K562 (cell line): Measurements from ENCODE around the gene GCN1. TPM values are rescaled to one million over a fixed set of nuclear protein-coding genes. Genes with fewer than 3 reads are reported as not detected.

Experiments used
- ATAC-seq: fragments of 200-7000 bp; cut with Tn5 transposase; 3 replicates; pipeline ENCODE4 v1.9.1; 2020; ENCODE audit warnings: moderate library complexity
- BruUV-seq: library from RNA; stranded (reverse); fragments of 400-500 nt; replicated peaks from 2 replicates; lab custom pipeline; 2021; lab: Mats Ljungman, UMichigan
- CTCF ChIA-PET: fragments of 300-600 bp; formaldehyde crosslinking; extraction: SDS; loops from one replicate; lab custom pipeline; 2021; ENCODE audit warnings: low intra/inter-chr PET ratio; lab: Yijun Ruan, JAX
- POLR2A ChIA-PET: fragments of 300-600, 350-650 bp; sonication (Branson Sonifier 250); formaldehyde crosslinking; extraction: SDS; loops from one replicate; lab custom pipeline; 2021; ENCODE audit warnings: antibody characterized with exemption, inconsistent platforms; lab: Yijun Ruan, JAX
- DNase-seq, 4 experiments: peaks; one replicate each; pipeline versions ENCODE4 v3.0.0 to v3.0.0-alpha.2; 2011 to 2018; ENCODE audit warnings: low spot score in 3 of 4, mixed read lengths in 3 of 4; ENCODE audit errors: extremely low read depth in 1 of 4
- FAIRE-seq: peaks from 2 replicates; lab custom pipeline; 2011; peaks lifted over from hg19 to GRCh38; lab: Jason Lieb, UNC
- H2AFZ ChIP-seq: 2 replicates; pipeline ENCODE4 v1.6.0; 2011; ENCODE audit warnings: low read depth, low read length, control low read depth, inconsistent platforms
- H3K27ac ChIP-seq: fragments of 200-600 bp; 3 replicates; pipeline ENCODE4 v1.8.0; 2011; ENCODE audit warnings: low read depth, mild to moderate bottlenecking, control low read depth, inconsistent platforms, low read length, moderate library complexity, mixed read lengths; ENCODE audit errors: extremely low read depth
- H3K27me3 ChIP-seq, 2 experiments: fragments of 300-600 bp in 1 of 2; 2 replicates in 1 of 2; 3 replicates in 1 of 2; pipeline versions ENCODE4 v1.6.0 to v1.8.0; 2011; ENCODE audit warnings: inconsistent platforms in 2 of 2, low read length in 2 of 2, mild to moderate bottlenecking in 1 of 2, mixed read lengths in 1 of 2, moderate library complexity in 1 of 2; ENCODE audit not compliant: control insufficient read depth in 2 of 2, insufficient read depth in 2 of 2
- H3K36me3 ChIP-seq: fragments of 300-600 bp; 3 replicates; pipeline ENCODE4 v1.8.0; 2011; ENCODE audit warnings: mild to moderate bottlenecking, low read length, inconsistent platforms; ENCODE audit not compliant: control insufficient read depth, insufficient read depth
- H3K4me1 ChIP-seq, 2 experiments: fragments of 200-600 bp in 1 of 2; replicated peaks in 1 of 2; 2 replicates in 1 of 2; 3 replicates in 1 of 2; pipeline versions ENCODE4 v1.5.1 to v1.8.0; 2011; ENCODE audit warnings: inconsistent platforms in 2 of 2, low read length in 2 of 2, mild to moderate bottlenecking in 1 of 2, mixed read lengths in 1 of 2, moderate library complexity in 1 of 2; ENCODE audit not compliant: control insufficient read depth in 2 of 2, insufficient read depth in 2 of 2
- H3K4me2 ChIP-seq: 2 replicates; pipeline ENCODE4 v1.6.1; 2011; ENCODE audit warnings: low read length, control low read depth, inconsistent platforms, mixed read lengths; ENCODE audit not compliant: insufficient read depth
- H3K4me3 ChIP-seq: fragments of 200-600 bp; sonication (generic), shearing (Covaris generic); 2 replicates; pipeline ENCODE4 v1.5.1; 2016; ENCODE audit warnings: control low read depth, inconsistent platforms
- H3K79me2 ChIP-seq: fragments of 200-600 bp; 3 replicates; pipeline ENCODE4 v1.8.0; 2011; ENCODE audit warnings: low read length, inconsistent platforms; ENCODE audit not compliant: control insufficient read depth, insufficient read depth
- H3K9ac ChIP-seq, 2 experiments: 2 replicates each; pipeline versions ENCODE4 v1.6.0 to v1.6.1; 2011; ENCODE audit warnings: low read depth in 2 of 2, low read length in 2 of 2, control low read depth in 1 of 2, inconsistent platforms in 1 of 2, mild to moderate bottlenecking in 1 of 2, mixed read lengths in 1 of 2; ENCODE audit not compliant: insufficient read depth in 1 of 2
- H3K9me1 ChIP-seq: one replicate; pipeline ENCODE4 v1.6.0; 2011; ENCODE audit warnings: inconsistent platforms, mild to moderate bottlenecking, low read length, moderate library complexity; ENCODE audit not compliant: control insufficient read depth, insufficient read depth
- H3K9me3 ChIP-seq: replicated peaks from 2 replicates; pipeline ENCODE4 v1.5.1; 2011; ENCODE audit warnings: low read depth, low read length, inconsistent platforms; ENCODE audit not compliant: control insufficient read depth, insufficient read depth
- H4K20me1 ChIP-seq: replicated peaks from 2 replicates; pipeline ENCODE4 v1.6.1; 2011; ENCODE audit warnings: low read length, inconsistent platforms, mixed read lengths; ENCODE audit not compliant: control insufficient read depth, insufficient read depth
- CHAMP1 ChIP-seq: fragments of 450-650 bp; IDR thresholded peaks from 2 replicates; pipeline ENCODE4 v1.6.1; 2016; ENCODE audit warnings: mild to moderate bottlenecking
- HMG20B ChIP-seq: fragments of 250-450 bp; sonication (Bioruptor Pico); IDR thresholded peaks from 2 replicates; pipeline ENCODE4 v1.5.0; 2021; ENCODE audit warnings: mild to moderate bottlenecking
- HNRNPLL ChIP-seq: fragments of 200-400 bp; formaldehyde crosslinking; IDR thresholded peaks from 2 replicates; pipeline ENCODE4 v1.6.1; 2017; ENCODE audit warnings: low read length, low read depth, mild to moderate bottlenecking; ENCODE audit not compliant: poor library complexity, severe bottlenecking
- KHSRP ChIP-seq: fragments of 450-650 bp; IDR thresholded peaks from 2 replicates; pipeline ENCODE4 v1.6.1; 2017
- MAFF ChIP-seq: IDR thresholded peaks from 2 replicates; pipeline ENCODE4 v1.6.1; 2012; ENCODE audit warnings: low read length, improper control_type of control experiment
- MAX ChIP-seq: sonication (generic); formaldehyde crosslinking; IDR thresholded peaks from 2 replicates; pipeline ENCODE4 v1.9.0; 2022; ENCODE audit warnings: mild to moderate bottlenecking, missing genetic modification reagents
- MAZ ChIP-seq, 2 experiments: fragments of 450-650 bp in 1 of 2; sonication (generic) in 1 of 2; formaldehyde crosslinking; IDR thresholded peaks in 1 of 2; conservative IDR thresholded peaks in 1 of 2; 2 replicates each; pipeline versions ENCODE4 v1.4.0 to v1.5.0; 2020; ENCODE audit warnings: mild to moderate bottlenecking in 1 of 2, missing genetic modification reagents in 1 of 2
- MBD2 ChIP-seq: sonication (generic); IDR thresholded peaks from 2 replicates; pipeline ENCODE4 v1.6.1; 2016; ENCODE audit warnings: low read depth, borderline replicate concordance
- MIER1 ChIP-seq: fragments of 450-650 bp; IDR thresholded peaks from 2 replicates; pipeline ENCODE4 v1.6.1; 2016; ENCODE audit warnings: antibody characterized with exemption, mild to moderate bottlenecking, low read depth
- MLLT1 ChIP-seq, 2 experiments: fragments of 450-650 bp; IDR thresholded peaks; 2 replicates each; pipeline ENCODE4 v1.6.1; 2016
- PHF20 ChIP-seq: fragments of 450-650 bp; IDR thresholded peaks from 2 replicates; pipeline ENCODE4 v1.6.1; 2018; ENCODE audit not compliant: partially characterized antibody
- RBM25 ChIP-seq: fragments of 200-400 bp; formaldehyde crosslinking; IDR thresholded peaks from 2 replicates; pipeline ENCODE4 v1.6.1; 2018; ENCODE audit warnings: low read length, low read depth, moderate library complexity; ENCODE audit not compliant: severe bottlenecking
- SNRNP70 ChIP-seq: fragments of 200-400 bp; formaldehyde crosslinking; optimal IDR thresholded peaks from 2 replicates; pipeline ENCODE3; 2017; ENCODE audit warnings: low read depth, low read length
- STAG1 ChIP-seq: sonication (generic); formaldehyde crosslinking; IDR thresholded peaks from 2 replicates; pipeline ENCODE4 v1.5.0; 2020; ENCODE audit warnings: missing genetic modification reagents, borderline replicate concordance
- ZNF592 ChIP-seq: fragments of 450-650 bp; IDR thresholded peaks from 2 replicates; pipeline ENCODE4 v1.6.1; 2017; ENCODE audit warnings: antibody characterized with exemption, mild to moderate bottlenecking
- ZNF780A ChIP-seq: fragments of 250-450 bp; sonication (Bioruptor Pico); IDR thresholded peaks from 2 replicates; pipeline ENCODE4 v1.5.0; 2021; ENCODE audit warnings: mild to moderate bottlenecking
- WGBS: fragments of 100-300 bp; shearing (Covaris generic); methylation state at CpG from one replicate; pipeline ENCODE4 v1.1.6; 2016; ENCODE audit warnings: low coverage, mixed read lengths; ENCODE audit not compliant: insufficient coverage; ENCODE audit errors: missing lambda C conversion rate; 5-methylcytosine and 5-hydroxymethylcytosine counted together
- in situ Hi-C: fragments of 300-500 bp; cut with MboI; formaldehyde crosslinking; loops from 4 replicates; pipeline ENCODE4 v1.15.0; 2018; ENCODE audit warnings: inconsistent platforms, mixed read lengths
- intact Hi-C: fragments of 100-400 bp; cut with micrococcal nuclease; formaldehyde crosslinking; loops from 2 replicates; pipeline ENCODE4 v1.14.2; 2022
- polyA plus RNA-seq, 8 experiments: library from polyadenylated mRNA; depleted of rRNA in 4 of 8; stranded (reverse) in 5 of 8; unstranded in 3 of 8; fragments of >200 nt; fragmentation: Nextera tagmentation in 2 of 8; fragmentation: Illumina TruSeq in 1 of 8; extraction: Ambion mirVana in 2 of 8; extraction: Trizol in 1 of 8; gene quantifications; 2 replicates each; pipeline versions ENCODE4 v1.2.1 to v1.2.3, GENCODE V29; 2011 to 2014; ENCODE audit warnings: inconsistent platforms in 1 of 8, missing spikeins in 1 of 8
- total RNA-seq, 7 experiments: library from RNA; depleted of rRNA in 6 of 7; stranded (reverse); fragments of >200 nt in 6 of 7; fragmentation: Illumina TruSeq in 2 of 7; extraction: Trizol in 2 of 7; gene quantifications; 2 replicates each; pipeline versions ENCODE4 v1.2.1 to v1.2.3, GENCODE V29; 2011 to 2021; ENCODE audit warnings: low replicate concordance in 1 of 7

Gene GCN1
- total and polyA plus RNA-seq, 9 of the 15 experiments (the other 6 are each of a cell fraction or from before 2014, with no cell fraction given): 11.9 to 190 (median 51.7) TPM

- POLR2A ChIA-PET: interaction anchor here (0.7 to 1.1 kb wide), 3 partner anchors 21 to 111 kb away, joined by 3 read pairs; partner anchors contain the start of gene RPLP0
- CTCF ChIA-PET: no interaction called here
- Histone ChIP-seq H3K9me3 (no peaks in the 10 kb centered on the region), H3K36me3 (peaks cover 11% of the 10 kb centered on the region; the same call in 1 of the 3 replicates), H3K9ac (no peak overlapping the region), H3K4me3 (no peak overlapping the region), H3K27me3 (no peaks in the 10 kb centered on the region), H3K4me1 (peaks cover 15 to 42% of the 10 kb centered on the region in 2 experiments; a peak in 3 of 5 replicates), H4K20me1 (peaks cover 6% of the 10 kb centered on the region), H3K27ac (no peak overlapping the region), H3K4me2 (no peak overlapping the region), H2AFZ (no peak overlapping the region), H3K9me1 (no peaks in the 10 kb centered on the region), H3K79me2 (no peaks in the 10 kb centered on the region)
- FAIRE-seq (no peak), DNase-seq (no peak), ATAC-seq (no peak)
- intact Hi-C loops: loop anchor here (5.0 kb wide), 1 partner anchor 102 kb away; the partner anchor contains the start of gene BICDL1
- 64% methylated on average over 2 of the region's 2 CpGs for WGBS
- in situ Hi-C loops: no loop called here
- no TSS peak for BruUV-seq
- TF ChIP-seq MAFF (no peak), KHSRP (no peak), MBD2 (no peak), HMG20B (CRISPR knock-in tag) (no peak), MLLT1 (IDR thresholded peaks at IDR 0.05) (no peak), HNRNPLL (no peak), ZNF780A (CRISPR knock-in tag) (no peak), MAX (no peak), MIER1 (no peak), SNRNP70 (no peak), MAZ (CRISPR knock-in tag; conservative IDR thresholded peaks at IDR 0.05 in 1 of 2, IDR thresholded peaks at IDR 0.05 in 1 of 2) (no peak), CHAMP1 (no peak), ZNF592 (no peak), STAG1 (CRISPR knock-in tag) (no peak), RBM25 (no peak), PHF20 (no peak)
Measured at GRCh38 chr12:120089796-120090195, 104.7 kb downstream of the GCN1 start.
